WI38 (cell line): ENCODE measurements around the gene CNNM1.

Source experiments
- H3K4me3 ChIP-seq: 2 replicates; pipeline ENCODE4 v1.5.1; 2011; ENCODE audit warnings: low read depth, mild to moderate bottlenecking, control low read depth, low read length
- TF ChIP-seq, protein P1 (sequence below): IDR thresholded peaks from 2 replicates; pipeline ENCODE4 v1.5.1; 2012; ENCODE audit warnings: low read depth, mild to moderate bottlenecking, control low read depth, low read length

CNNM1 gene

DNA sequence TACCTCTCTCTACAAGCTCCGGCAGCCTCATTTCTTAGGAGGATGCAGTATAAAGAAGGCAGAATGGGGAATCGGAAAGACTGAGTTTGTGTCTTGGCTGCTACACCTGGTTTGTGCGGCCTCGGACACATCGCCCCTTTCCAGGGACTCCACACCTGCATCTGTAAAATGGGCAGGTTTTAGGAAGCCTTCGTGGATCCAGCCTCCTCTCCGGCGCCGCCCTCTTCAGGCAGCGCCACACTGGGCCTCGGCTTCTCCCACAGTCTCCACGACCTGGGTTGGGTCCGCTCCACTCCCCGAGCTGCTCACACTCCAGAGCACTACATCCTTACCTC lies 100.9 kb downstream of the CNNM1 start:
- TF ChIP-seq, protein P1, sequence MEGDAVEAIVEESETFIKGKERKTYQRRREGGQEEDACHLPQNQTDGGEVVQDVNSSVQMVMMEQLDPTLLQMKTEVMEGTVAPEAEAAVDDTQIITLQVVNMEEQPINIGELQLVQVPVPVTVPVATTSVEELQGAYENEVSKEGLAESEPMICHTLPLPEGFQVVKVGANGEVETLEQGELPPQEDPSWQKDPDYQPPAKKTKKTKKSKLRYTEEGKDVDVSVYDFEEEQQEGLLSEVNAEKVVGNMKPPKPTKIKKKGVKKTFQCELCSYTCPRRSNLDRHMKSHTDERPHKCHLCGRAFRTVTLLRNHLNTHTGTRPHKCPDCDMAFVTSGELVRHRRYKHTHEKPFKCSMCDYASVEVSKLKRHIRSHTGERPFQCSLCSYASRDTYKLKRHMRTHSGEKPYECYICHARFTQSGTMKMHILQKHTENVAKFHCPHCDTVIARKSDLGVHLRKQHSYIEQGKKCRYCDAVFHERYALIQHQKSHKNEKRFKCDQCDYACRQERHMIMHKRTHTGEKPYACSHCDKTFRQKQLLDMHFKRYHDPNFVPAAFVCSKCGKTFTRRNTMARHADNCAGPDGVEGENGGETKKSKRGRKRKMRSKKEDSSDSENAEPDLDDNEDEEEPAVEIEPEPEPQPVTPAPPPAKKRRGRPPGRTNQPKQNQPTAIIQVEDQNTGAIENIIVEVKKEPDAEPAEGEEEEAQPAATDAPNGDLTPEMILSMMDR, result no peak
- peak overlapping the region; percentile 100 for H3K4me3 ChIP-seq

DNA sequence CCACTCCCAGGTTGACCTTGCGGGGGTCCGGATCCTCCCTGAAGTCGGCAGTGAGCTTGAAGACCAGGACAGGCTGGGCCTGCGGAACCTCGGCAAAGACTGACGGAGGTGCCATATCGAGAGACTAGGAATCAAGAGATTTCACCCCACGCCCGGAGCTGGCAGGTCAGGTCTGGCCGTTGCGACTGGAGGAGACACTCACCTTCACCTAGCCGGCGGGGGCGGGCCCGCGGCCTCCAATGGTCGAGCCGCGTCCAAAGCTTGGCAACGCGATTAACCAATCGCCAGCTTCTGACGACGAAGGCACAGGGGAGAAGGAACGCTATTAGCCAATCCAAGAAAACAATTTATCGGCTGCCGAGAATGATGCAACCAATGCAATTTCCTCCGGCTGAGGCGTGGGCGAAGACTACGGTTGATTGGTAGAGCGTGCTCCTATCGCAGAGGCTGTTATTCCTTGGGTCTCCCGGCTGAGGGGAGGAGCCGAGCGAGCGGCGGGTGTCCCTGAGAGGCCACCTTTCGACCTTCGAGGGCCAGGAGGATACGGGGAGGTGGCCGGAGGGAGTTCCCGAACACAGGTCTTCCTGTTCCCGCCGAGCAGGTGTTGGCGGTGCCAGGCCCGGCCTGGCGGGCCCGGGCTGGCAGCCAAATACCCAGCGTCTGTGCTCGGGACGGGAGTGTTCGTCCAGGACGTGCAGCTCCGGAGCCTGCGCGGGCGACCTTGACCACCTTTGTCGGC lies 101.5 kb downstream of the CNNM1 start, which contains the start of gene GOT1:
Gene GOT1 (minus strand): TSS at position 174 of the 739 bp plus-strand sequence. CDS start 59 bp downstream, at position 115.
- peak within 1 kb of the TSS; percentile 100 for H3K4me3 ChIP-seq
- TF ChIP-seq, protein P1, result no peak

DNA sequence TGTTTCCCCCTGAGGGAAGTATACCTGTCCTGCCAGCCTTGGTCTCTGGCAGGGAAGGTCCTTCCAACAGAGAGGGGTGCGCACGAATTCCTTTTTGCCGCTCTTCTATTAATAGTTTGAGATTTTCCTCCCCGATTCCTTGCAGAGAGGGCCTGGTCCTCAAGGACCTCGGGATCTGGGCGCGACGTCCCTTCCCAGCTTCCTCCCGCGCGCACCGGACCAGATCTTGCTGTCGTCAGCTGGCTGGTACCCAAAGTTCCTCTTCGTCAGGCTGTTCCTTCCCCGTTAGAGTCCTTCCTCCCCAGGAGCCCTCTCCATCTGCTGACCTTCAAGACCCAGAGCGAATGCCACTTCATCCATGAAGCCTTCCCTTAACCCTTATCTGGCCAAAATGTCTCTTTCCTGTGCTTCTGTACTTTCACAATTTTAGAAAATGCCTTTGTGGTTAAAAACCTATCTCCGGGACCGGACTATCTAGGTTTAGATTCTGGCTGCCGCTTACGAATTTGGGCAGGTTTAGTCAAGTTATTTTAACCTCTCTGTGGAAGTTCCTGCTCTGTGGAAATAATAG lies 102.1 kb downstream of the CNNM1 start:
- peak overlapping the region; percentile 100 for H3K4me3 ChIP-seq
- TF ChIP-seq, protein P1, result no peak

DNA sequence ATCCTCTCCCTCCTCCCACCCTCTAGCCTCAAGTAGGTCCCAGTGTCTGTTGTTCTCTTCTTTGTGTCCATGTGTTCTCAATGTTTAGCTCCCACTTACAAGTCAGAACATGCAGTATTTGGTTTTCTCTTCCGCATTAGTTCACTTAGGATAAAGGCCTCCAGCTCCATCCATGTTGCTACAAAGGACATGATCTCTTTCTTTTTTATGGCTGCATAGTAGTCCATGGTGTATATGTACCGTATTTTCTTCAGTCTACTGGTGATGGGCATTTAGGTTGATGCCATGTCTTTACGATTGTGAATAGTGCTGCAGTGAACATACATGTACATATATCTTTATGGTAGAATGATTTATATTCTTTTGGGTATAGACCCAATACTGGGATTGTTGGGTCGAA lies 102.9 kb downstream of the CNNM1 start:
- no peak overlapping the region; the same call in 1 of the 2 replicates for H3K4me3 ChIP-seq

DNA sequence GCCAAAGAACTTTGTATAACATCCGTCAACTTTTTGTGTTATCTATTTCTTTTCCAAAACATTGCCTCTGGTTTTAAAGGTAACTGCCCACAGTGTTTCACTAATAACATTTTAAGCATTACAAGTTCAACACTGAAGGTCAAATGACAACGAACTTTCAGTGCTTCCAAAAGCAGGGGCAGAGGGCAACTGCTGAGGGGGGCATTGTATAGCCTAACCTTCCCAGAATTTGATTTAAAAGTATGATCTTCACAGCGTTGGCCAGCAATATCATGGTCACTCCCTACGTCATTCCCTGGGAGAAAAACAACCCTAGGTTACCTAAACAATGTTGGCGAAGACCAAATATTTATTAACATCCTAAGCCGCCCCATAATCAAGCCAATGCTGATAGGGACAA lies 103.7 kb downstream of the CNNM1 start:
- TF ChIP-seq, protein P1, result no peak
- no peak overlapping the region for H3K4me3 ChIP-seq

More for the DNA sequence above, 102.9 kb downstream of the CNNM1 start:
- TF ChIP-seq, protein P1, result no peak

DNA sequence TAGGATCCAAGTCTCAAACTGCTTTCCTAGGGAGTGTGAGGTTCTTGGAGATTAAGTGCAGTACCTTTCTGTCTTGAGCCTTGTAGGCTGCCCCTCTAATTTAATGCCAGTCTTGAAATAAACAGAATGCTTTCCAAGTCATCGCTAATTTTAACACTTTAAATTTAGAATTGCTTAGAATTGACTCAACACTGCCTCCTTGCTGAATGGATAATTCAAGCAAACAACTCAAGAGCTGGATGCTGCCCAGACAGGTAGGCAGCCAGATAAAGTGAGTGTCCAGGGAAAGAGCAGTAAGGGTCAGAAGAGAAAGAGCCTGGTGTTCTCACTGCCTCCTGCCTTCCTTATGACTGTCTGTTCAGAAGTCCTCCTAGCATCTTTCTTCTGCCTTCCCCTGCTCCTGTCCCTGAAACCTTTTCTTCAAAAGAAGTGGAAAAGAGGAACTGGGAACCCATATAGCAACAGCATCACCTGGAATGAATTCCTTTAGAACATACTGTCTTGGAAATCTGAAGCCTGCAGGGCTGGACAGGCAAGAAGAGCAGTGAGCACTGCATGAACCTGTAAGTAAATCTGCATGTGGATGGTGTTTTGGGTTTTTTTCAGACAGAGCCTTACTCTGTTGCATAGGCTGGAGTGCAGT lies 104.3 kb downstream of the CNNM1 start:
- TF ChIP-seq, protein P1, result no peak
- no peak overlapping the region for H3K4me3 ChIP-seq
